ENCODE results near the gene GCK.

The GCK gene

DNA sequence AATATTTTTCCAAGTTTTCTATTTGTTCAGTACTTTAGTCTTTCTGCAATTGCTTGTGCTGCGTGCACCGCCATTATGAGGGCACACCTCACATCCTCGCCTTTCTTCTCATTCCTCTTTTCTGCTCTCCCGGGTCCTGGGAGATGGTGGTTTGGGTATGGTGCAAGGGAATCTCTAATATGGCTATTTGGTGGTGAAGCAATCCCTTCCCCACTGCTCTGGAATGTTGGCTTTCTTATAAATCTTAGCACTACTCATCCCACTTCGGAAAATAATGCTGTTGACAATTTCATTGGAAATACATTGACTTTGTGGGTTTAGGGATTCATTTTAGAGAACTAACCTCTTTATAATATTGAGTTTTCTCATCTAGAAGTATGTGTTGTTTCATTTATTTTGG, 1.9 kb upstream of the GCK start:
- Histone ChIP-seq H3K27ac (ENCODE audit: insufficient read depth, low read depth, low read length, poor library complexity, severe bottlenecking) (no peak overlapping the region), H3K4me3 (ENCODE audit: insufficient read depth, low read depth, low read length) (no peak overlapping the region), H3K36me3 (ENCODE audit: control insufficient read depth, insufficient read depth, low read length) (no peaks in the 10 kb centered on the region), H3K4me1 (ENCODE audit: control insufficient read depth, insufficient read depth, low read length) (no peaks in the 10 kb centered on the region), H3K9me3 (ENCODE audit: control insufficient read depth, low read length) (no peaks in the 10 kb centered on the region), H3K27me3 (ENCODE audit: control insufficient read depth, insufficient read depth, low read length, poor library complexity, severe bottlenecking) (no peaks in the 10 kb centered on the region)
- 95 to 96% methylated on average over 2 to 5 of the region's 5 CpGs for WGBS, 2 experiments

DNA sequence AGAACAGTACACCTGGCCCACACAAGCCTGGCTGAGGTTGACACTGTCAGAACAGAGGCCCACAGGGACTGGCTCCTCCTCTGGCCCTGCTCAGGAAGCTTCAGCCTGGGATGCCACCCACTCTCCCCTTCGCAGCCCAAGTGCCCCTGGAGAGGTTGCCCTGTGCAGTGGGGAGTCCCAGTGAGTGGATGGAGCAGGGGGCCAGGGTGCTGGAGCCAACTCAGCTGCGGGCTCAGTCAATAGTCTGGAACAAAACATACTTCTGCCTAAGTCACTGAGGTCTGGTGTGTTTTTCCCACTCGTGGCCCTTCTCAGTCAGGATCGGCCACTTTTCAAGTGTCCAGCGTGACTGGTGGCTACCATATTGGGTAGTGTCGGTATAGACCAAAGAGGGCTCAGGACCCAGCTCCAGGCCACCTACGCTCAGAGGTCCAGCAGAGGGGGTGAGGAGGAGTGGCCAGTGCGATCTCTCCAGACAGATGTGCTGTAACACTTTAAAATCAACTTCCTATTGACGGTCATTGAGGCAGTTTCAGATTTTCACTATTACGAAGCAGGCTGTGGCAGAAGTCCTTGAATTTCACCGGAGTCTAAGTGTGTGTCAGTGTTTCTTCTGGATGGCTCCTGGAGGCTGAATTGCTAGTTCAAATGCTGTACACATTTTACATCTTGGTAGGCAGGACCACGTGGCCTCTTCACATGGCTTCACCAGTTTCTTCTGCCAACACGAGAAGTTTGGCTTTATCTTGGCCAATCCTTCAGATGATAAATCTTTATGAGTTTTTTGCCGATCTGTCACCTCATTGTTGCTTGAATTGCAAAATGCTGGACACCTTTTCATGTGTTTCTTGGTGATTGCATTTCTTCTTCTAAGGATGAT, 994 bp upstream of the GCK start:
- Histone ChIP-seq H3K27me3 (ENCODE audit: control insufficient read depth, insufficient read depth, low read length, poor library complexity, severe bottlenecking) (no peaks in the 10 kb centered on the region), H3K4me1 (ENCODE audit: control insufficient read depth, insufficient read depth, low read length) (peaks cover 2% of the 10 kb centered on the region), H3K36me3 (ENCODE audit: control insufficient read depth, insufficient read depth, low read length) (no peaks in the 10 kb centered on the region), H3K27ac (ENCODE audit: insufficient read depth, low read depth, low read length, poor library complexity, severe bottlenecking) (no peak overlapping the region), H3K4me3 (ENCODE audit: insufficient read depth, low read depth, low read length) (no peak overlapping the region), H3K9me3 (ENCODE audit: control insufficient read depth, low read length) (no peaks in the 10 kb centered on the region)
- 92% methylated on average over 14 of the region's 14 CpGs for WGBS, 2 experiments

DNA sequence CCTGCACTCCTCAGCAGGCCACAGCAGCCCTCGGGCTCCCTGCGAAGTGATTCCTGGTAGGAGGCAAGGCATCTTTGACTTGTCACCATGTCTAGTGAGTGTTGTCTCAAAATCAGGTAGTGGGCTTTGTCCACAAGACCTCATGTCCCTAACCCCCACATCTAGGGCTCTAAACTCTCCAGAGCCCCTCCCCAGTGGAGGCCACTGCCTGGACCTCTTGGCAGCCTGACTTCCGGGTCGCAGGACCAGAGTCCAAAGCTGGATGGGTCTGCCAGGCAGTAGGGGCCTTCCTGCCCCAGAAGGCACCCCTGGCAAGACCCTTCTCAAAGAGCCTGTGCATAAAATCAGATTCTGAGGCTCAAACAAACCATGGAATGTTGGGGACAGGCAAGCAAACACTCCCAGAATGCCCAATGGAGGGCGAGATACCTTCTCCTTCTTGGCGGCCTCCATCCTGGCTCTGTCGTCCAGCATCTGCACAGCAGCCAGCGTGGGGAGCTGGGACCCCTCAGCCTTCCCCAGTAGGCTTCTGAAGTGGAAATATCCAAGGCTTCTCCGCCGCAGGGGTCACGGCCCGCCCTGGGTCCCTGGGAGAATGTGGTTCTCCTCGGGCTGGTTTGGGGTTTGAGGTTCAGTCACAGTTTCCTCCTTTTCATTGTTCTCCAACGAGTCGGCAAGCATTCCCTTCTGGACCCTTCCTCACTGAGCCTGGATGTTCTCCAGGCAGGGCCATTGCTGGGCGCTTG, 586 bp downstream of the GCK start:
- H3K4me1 ChIP-seq (ENCODE audit: control insufficient read depth, insufficient read depth, low read length) = peaks cover 10% of the 10 kb centered on the region
- H3K27me3 ChIP-seq (ENCODE audit: control insufficient read depth, insufficient read depth, low read length, poor library complexity, severe bottlenecking) = no peaks in the 10 kb centered on the region
- H3K36me3 ChIP-seq (ENCODE audit: control insufficient read depth, insufficient read depth, low read length) = no peaks in the 10 kb centered on the region
- H3K9me3 ChIP-seq (ENCODE audit: control insufficient read depth, low read length) = no peaks in the 10 kb centered on the region
- H3K27ac ChIP-seq (ENCODE audit: insufficient read depth, low read depth, low read length, poor library complexity, severe bottlenecking) = no peak overlapping the region
- WGBS, 2 experiments = 91 to 92% methylated on average over 16 of the region's 16 CpGs
- no peak overlapping the region for H3K4me3 ChIP-seq (ENCODE audit: insufficient read depth, low read depth, low read length)

DNA sequence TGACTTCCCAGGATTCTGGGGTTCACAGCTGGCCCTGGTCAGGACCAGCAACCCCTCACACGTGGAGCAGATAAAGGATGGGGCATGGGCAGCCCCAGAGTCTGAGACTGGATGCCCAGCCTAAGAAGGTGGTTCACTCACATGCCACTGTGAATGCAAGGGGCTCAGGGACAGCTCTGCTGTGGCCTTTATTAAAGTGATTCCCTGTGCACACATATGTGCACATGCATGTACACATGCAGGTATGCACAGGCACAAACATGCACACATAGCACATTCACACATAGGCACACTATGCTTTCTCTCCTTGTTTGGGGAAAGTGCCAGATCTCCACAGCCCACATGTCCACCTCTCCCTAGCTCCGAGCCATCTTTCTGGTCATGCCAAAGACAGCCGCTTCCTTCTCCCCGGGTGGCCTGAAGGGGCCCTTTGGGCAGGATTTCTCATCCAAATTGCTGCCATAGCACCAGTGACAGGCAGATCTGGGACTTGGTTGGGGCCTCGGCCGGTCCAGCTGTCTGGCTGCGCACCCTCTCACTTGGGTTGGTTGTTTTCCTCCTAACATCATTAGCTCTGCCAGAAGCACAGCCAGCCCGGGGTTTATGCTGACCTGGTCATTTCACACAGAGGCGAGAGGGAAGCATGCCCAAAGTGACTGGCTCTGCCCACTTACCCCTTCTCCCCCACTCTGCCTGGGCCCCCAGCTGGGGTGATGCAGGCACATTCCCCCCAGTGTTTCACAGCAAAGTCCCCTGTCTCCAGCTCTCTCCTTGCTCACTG, 1.4 kb downstream of the GCK start:
- 88 to 91% methylated on average over 9 of the region's 9 CpGs for WGBS, 2 experiments
- peaks cover 10% of the 10 kb centered on the region for H3K4me1 ChIP-seq (ENCODE audit: control insufficient read depth, insufficient read depth, low read length)
- H3K4me3 ChIP-seq (ENCODE audit: insufficient read depth, low read depth, low read length) = no peak overlapping the region
- H3K27me3 ChIP-seq (ENCODE audit: control insufficient read depth, insufficient read depth, low read length, poor library complexity, severe bottlenecking) = no peaks in the 10 kb centered on the region
- H3K9me3 ChIP-seq (ENCODE audit: control insufficient read depth, low read length) = no peaks in the 10 kb centered on the region
- no peak overlapping the region for H3K27ac ChIP-seq (ENCODE audit: insufficient read depth, low read depth, low read length, poor library complexity, severe bottlenecking)
- H3K36me3 ChIP-seq (ENCODE audit: control insufficient read depth, insufficient read depth, low read length) = no peaks in the 10 kb centered on the region

DNA sequence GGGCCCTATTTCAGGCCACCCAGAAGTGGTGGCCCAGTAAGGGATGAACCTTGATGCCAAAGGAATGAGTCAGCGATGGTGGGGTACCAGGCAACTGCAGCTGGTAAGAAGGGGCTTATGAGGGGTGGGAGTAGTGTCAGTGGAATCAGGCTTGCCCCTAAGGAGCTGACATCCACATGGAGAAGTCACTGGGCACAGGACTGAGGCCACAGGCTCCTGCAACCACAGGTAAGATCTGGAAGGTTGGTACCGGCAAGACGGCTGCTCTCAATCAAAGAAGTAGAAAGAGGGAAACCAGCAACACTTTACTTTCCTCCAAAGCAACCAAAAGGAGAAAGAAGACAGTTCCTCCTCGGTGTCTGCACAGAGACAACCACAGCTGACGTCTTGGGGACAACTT, 2.5 kb downstream of the GCK start:
- no peaks in the 10 kb centered on the region for H3K9me3 ChIP-seq (ENCODE audit: control insufficient read depth, low read length)
- no peaks in the 10 kb centered on the region for H3K36me3 ChIP-seq (ENCODE audit: control insufficient read depth, insufficient read depth, low read length)
- peaks cover 10% of the 10 kb centered on the region for H3K4me1 ChIP-seq (ENCODE audit: control insufficient read depth, insufficient read depth, low read length)
- no peak overlapping the region for H3K27ac ChIP-seq (ENCODE audit: insufficient read depth, low read depth, low read length, poor library complexity, severe bottlenecking)
- no peak overlapping the region for H3K4me3 ChIP-seq (ENCODE audit: insufficient read depth, low read depth, low read length)
- no peaks in the 10 kb centered on the region for H3K27me3 ChIP-seq (ENCODE audit: control insufficient read depth, insufficient read depth, low read length, poor library complexity, severe bottlenecking)
- WGBS, 2 experiments = 94 to 96% methylated on average over 5 of the region's 5 CpGs

DNA sequence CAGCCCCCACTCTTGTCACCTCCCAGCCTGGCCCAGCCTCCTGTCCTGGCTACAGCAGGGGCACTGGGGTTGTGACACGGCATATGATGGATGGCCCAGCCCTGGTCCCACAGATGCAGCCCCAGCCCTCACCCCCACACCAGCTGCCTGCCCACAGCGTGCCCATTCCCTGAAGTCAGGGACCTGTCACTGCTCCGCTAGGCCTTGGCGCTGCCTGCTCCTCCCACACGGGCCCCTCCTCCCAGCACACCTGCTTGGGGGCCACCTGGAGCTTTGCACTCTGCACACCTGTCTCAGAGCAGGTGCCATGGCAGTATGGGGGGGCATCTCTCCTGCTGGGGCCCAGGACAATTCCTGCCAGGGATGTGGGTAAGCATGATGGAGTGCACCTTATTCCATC, 3.5 kb downstream of the GCK start:
- no peak overlapping the region for H3K27ac ChIP-seq (ENCODE audit: insufficient read depth, low read depth, low read length, poor library complexity, severe bottlenecking)
- peaks cover 10% of the 10 kb centered on the region for H3K4me1 ChIP-seq (ENCODE audit: control insufficient read depth, insufficient read depth, low read length)
- no peak overlapping the region for H3K4me3 ChIP-seq (ENCODE audit: insufficient read depth, low read depth, low read length)
- H3K9me3 ChIP-seq (ENCODE audit: control insufficient read depth, low read length) = no peaks in the 10 kb centered on the region
- H3K27me3 ChIP-seq (ENCODE audit: control insufficient read depth, insufficient read depth, low read length, poor library complexity, severe bottlenecking) = no peaks in the 10 kb centered on the region
- 91 to 95% methylated on average over 5 of the region's 5 CpGs for WGBS, 2 experiments
- no peaks in the 10 kb centered on the region for H3K36me3 ChIP-seq (ENCODE audit: control insufficient read depth, insufficient read depth, low read length)

DNA sequence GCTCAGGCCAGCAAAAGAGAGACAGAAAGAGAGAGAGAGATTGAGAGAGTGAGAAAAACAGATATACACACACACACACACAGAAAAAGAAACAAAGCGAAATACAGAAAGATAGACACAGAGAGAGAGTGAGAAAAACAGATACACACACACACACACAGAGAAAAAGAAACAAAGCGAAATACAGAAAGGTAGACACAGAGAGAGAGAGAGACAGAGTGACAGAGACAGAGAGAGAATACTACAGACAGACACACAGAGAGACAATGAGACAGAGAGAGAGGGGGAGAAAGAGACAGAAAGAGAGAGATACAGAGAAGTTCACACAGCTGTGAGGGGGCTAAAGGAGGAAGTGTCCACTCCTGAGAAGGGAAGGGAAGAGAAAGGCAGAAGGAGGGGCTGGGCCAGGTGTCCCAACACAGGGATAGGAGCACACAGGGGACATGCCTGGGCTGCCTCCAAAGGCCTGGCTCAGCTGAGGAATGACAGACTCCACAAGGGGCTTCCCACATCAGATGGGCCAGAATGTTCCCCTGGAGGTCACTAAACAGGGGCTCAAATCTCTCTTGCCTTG, 4.3 kb downstream of the GCK start:
- H3K27me3 ChIP-seq (ENCODE audit: control insufficient read depth, insufficient read depth, low read length, poor library complexity, severe bottlenecking) = no peaks in the 10 kb centered on the region
- 88 to 100% methylated on average over 1 of the region's 2 CpGs for WGBS, 2 experiments
- H3K4me3 ChIP-seq (ENCODE audit: insufficient read depth, low read depth, low read length) = no peak overlapping the region
- no peaks in the 10 kb centered on the region for H3K9me3 ChIP-seq (ENCODE audit: control insufficient read depth, low read length)
- no peaks in the 10 kb centered on the region for H3K36me3 ChIP-seq (ENCODE audit: control insufficient read depth, insufficient read depth, low read length)
- peaks cover 10% of the 10 kb centered on the region for H3K4me1 ChIP-seq (ENCODE audit: control insufficient read depth, insufficient read depth, low read length)
- no peak overlapping the region for H3K27ac ChIP-seq (ENCODE audit: insufficient read depth, low read depth, low read length, poor library complexity, severe bottlenecking)

DNA sequence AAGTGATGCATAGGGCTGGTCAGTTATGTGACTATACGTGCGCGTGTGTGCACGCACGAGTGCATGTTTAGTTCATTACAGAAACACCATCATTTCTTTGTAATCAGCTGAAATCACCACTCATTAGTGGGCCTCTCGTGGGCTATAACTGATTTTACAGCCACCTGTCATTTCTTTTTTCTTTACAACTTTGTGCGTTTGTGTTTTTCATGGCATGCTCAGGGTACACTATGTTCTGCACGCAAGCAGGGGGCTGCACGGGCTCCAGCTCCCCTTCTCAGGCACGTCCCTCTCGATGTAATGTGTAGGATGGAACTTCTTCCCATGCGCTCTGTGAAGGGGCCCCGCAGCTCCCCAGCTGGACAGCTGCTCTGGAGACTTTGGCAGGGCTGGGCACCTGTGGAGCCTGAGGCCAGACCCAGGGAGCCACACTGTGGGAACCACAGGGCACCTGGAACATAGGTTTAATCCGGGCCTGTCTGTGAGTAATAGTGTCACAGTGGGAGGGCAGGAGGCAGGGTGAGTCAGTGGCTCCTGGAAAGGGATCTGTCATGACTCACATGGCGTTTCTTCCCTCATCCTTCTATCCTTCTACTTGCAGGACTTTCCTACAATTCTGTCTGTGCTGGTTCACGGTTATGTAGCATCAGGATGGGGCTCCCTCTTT, 4.9 kb downstream of the GCK start:
- Histone ChIP-seq H3K4me3 (ENCODE audit: insufficient read depth, low read depth, low read length) (no peak overlapping the region), H3K9me3 (ENCODE audit: control insufficient read depth, low read length) (no peaks in the 10 kb centered on the region), H3K27ac (ENCODE audit: insufficient read depth, low read depth, low read length, poor library complexity, severe bottlenecking) (no peak overlapping the region), H3K36me3 (ENCODE audit: control insufficient read depth, insufficient read depth, low read length) (no peaks in the 10 kb centered on the region), H3K4me1 (ENCODE audit: control insufficient read depth, insufficient read depth, low read length) (peaks cover 10% of the 10 kb centered on the region), H3K27me3 (ENCODE audit: control insufficient read depth, insufficient read depth, low read length, poor library complexity, severe bottlenecking) (no peaks in the 10 kb centered on the region)
- 77 to 78% methylated on average over 15 of the region's 16 CpGs for WGBS, 2 experiments

DNA sequence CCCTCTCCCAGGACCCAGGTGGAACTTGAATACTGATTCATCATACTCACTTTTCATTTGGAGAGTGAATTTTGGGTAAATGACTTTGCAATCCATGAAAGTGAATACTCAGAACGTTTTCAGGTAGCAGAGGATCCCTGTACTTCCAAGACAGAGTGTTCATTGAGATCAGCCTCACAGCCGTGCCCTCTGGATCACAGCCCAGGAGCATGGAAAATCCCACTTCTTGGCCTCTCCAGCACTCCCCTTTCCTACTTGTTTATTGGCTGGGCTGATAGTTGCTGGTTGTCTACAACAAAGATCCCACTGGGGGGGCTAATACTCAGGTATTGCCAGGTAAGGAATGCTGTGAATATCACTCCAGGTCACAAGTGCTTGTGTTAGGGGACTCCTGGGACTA, 5.9 kb downstream of the GCK start:
- H3K4me1 ChIP-seq (ENCODE audit: control insufficient read depth, insufficient read depth, low read length) = peaks cover 10% of the 10 kb centered on the region
- H3K4me3 ChIP-seq (ENCODE audit: insufficient read depth, low read depth, low read length) = no peak overlapping the region
- H3K9me3 ChIP-seq (ENCODE audit: control insufficient read depth, low read length) = no peaks in the 10 kb centered on the region
- H3K27me3 ChIP-seq (ENCODE audit: control insufficient read depth, insufficient read depth, low read length, poor library complexity, severe bottlenecking) = no peaks in the 10 kb centered on the region
- 78 to 87% methylated on average over 2 of the region's 2 CpGs for WGBS, 2 experiments
- no peaks in the 10 kb centered on the region for H3K36me3 ChIP-seq (ENCODE audit: control insufficient read depth, insufficient read depth, low read length)
- no peak overlapping the region for H3K27ac ChIP-seq (ENCODE audit: insufficient read depth, low read depth, low read length, poor library complexity, severe bottlenecking)

Measured in ectodermal cell (in vitro differentiated cells).